Measurements from ENCODE around the gene MALSU1. TPM values are rescaled to one million over a fixed set of nuclear protein-coding genes. Genes with fewer than 3 reads are reported as not detected.

The MALSU1 gene
- total RNA-seq, 1 donor from 2014 or later: 48.7 TPM

DNA sequence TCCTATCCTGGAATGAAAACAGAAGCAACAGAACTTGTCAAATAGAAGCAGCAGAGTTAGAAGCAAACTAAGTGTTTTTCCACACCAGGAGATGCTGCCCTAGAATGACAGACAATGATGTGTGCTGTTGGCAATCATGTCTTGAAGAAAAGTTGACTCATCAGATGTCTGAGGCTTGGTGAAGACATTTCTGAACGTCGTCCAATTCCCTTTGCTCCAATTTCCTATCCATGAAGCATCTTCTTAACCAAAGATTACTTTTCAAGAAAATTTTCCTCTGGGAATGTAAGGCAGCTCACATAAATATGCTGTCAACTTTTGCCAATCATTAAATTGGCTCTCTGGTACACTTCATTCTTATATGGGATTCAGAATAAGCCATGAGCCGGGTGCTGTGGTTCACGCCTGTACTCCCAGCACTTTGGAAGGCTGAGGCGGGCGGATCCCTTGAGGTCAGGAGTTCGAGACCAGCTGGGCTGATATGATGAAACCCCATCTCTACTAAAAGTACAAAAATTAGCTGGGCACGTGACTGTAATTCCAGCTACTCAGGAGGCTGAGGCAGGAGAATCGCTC, 34.6 kb downstream of the MALSU1 start:
- DNase-seq (ENCODE audit: low spot score): no peak
- no peak overlapping the region for H3K27ac Mint-ChIP-seq

GRCh38 chr7:23334482-23335056, 35.4 kb downstream of the MALSU1 start:
- Histone ChIP-seq H3K4me2 (no peak overlapping the region), H3K36me3 (peaks cover 56% of the 10 kb centered on the region), H3K9ac (no peak overlapping the region), H4K20me1 (ENCODE audit: low read depth) (no peaks in the 10 kb centered on the region), H3F3A (ENCODE audit: low read depth) (peaks cover 8% of the 10 kb centered on the region), H3K27me3 (no peaks in the 10 kb centered on the region), H3K4me1 (peaks cover 4% of the 10 kb centered on the region), H3K9me3 (ENCODE audit: low read depth) (no peaks in the 10 kb centered on the region), H3K4me3 (no peak overlapping the region), H3K27ac (no peak overlapping the region), H2AFZ (replicated peaks) (no peak overlapping the region), H3K79me2 (ENCODE audit: low read depth) (peaks cover 2% of the 10 kb centered on the region)
- peaks cover 2% of the 10 kb centered on the region for H3K27me3 Mint-ChIP-seq (ENCODE audit: insufficient read depth, low read depth)
- TF ChIP-seq EZH2phosphoT487 (IDR thresholded peaks at IDR 0.05) (no peak), EZH2 (IDR thresholded peaks at IDR 0.05) (no peak), CTCF (IDR thresholded peaks at IDR 0.05) (no peak)
- H3K36me3 Mint-ChIP-seq: peaks cover 66% of the 10 kb centered on the region
- no peaks in the 10 kb centered on the region for H3K9me3 Mint-ChIP-seq
- no peak overlapping the region for H3K27ac Mint-ChIP-seq
- no peaks in the 10 kb centered on the region for H3K4me1 Mint-ChIP-seq
- no peak for DNase-seq (ENCODE audit: low spot score)
- no peak overlapping the region for H3K4me3 Mint-ChIP-seq

More for the DNA sequence above, 34.6 kb downstream of the MALSU1 start:
- no peak overlapping the region for H3K9ac ChIP-seq
- H3K9me3 ChIP-seq (ENCODE audit: low read depth): no peaks in the 10 kb centered on the region
- Mint-ChIP-seq H3K36me3 (peaks cover 64% of the 10 kb centered on the region), H3K4me1 (no peaks in the 10 kb centered on the region), H3K9me3 (no peaks in the 10 kb centered on the region), H3K4me3 (no peak overlapping the region), H3K27me3 (ENCODE audit: insufficient read depth, low read depth) (peaks cover 2% of the 10 kb centered on the region)
- H3F3A ChIP-seq (ENCODE audit: low read depth): peaks cover 8% of the 10 kb centered on the region
- H3K4me2 ChIP-seq: no peak overlapping the region
- H3K27me3 ChIP-seq: no peaks in the 10 kb centered on the region
- TF ChIP-seq CTCF (IDR thresholded peaks at IDR 0.05) (no peak), EZH2phosphoT487 (IDR thresholded peaks at IDR 0.05) (no peak), EZH2 (IDR thresholded peaks at IDR 0.05) (no peak)
- H3K36me3 ChIP-seq: peaks cover 49% of the 10 kb centered on the region
- no peak overlapping the region for H3K4me3 ChIP-seq
- no peak overlapping the region for H3K27ac ChIP-seq
- peaks cover 4% of the 10 kb centered on the region for H3K4me1 ChIP-seq
- peaks cover 7% of the 10 kb centered on the region for H3K79me2 ChIP-seq (ENCODE audit: low read depth)
- no peak overlapping the region for H2AFZ ChIP-seq (replicated peaks)
- H4K20me1 ChIP-seq (ENCODE audit: low read depth): no peaks in the 10 kb centered on the region

- no peak for TF ChIP-seq EZH2 (IDR thresholded peaks at IDR 0.05)
- no peak for TF ChIP-seq CTCF (IDR thresholded peaks at IDR 0.05)
- TF ChIP-seq EZH2phosphoT487 (IDR thresholded peaks at IDR 0.05): no peak
- H3K27ac ChIP-seq: no peak overlapping the region
- peaks cover 68% of the 10 kb centered on the region for H3K36me3 Mint-ChIP-seq
Observed at GRCh38 chr7:23335136-23335535, 36.0 kb downstream of the MALSU1 start.

More at GRCh38 chr7:23335136-23335535, 36.0 kb downstream of the MALSU1 start:
- Mint-ChIP-seq H3K27me3 (ENCODE audit: insufficient read depth, low read depth) (peaks cover 2% of the 10 kb centered on the region), H3K4me1 (no peaks in the 10 kb centered on the region), H3K27ac (no peak overlapping the region), H3K4me3 (no peak overlapping the region), H3K9me3 (no peaks in the 10 kb centered on the region)
- peaks cover 8% of the 10 kb centered on the region for H3F3A ChIP-seq (ENCODE audit: low read depth)
- H3K9me3 ChIP-seq (ENCODE audit: low read depth): no peaks in the 10 kb centered on the region
- H3K4me2 ChIP-seq: no peak overlapping the region
- H2AFZ ChIP-seq (replicated peaks): no peak overlapping the region
- peaks cover 4% of the 10 kb centered on the region for H3K4me1 ChIP-seq
- no peak overlapping the region for H3K9ac ChIP-seq
- DNase-seq (ENCODE audit: low spot score): no peak
- no peaks in the 10 kb centered on the region for H4K20me1 ChIP-seq (ENCODE audit: low read depth)
- H3K27me3 ChIP-seq: no peaks in the 10 kb centered on the region
- no peak overlapping the region for H3K4me3 ChIP-seq
- H3K36me3 ChIP-seq: peaks cover 62% of the 10 kb centered on the region
- peaks cover 3% of the 10 kb centered on the region for H3K79me2 ChIP-seq (ENCODE audit: low read depth)
